Osteoblast (primary cell): ENCODE measurements around the gene TEKTIP1. TPM values are rescaled to one million over a fixed set of nuclear protein-coding genes. Genes with fewer than 3 reads are reported as not detected.

ENCODE experiments used
- DNase-seq: peaks from one replicate; pipeline ENCODE4 v3.0.0; 2011; ENCODE audit warnings: low spot score, mixed read lengths; ENCODE audit not compliant: insufficient read length; ENCODE audit errors: missing footprints
- H2AFZ ChIP-seq: 2 replicates; pipeline ENCODE4 v1.6.0; 2011; ENCODE audit warnings: mild to moderate bottlenecking, low read length
- H3K27ac ChIP-seq: 2 replicates; pipeline ENCODE4 v1.5.1; 2011; ENCODE audit warnings: mild to moderate bottlenecking, low read depth, low read length, moderate library complexity
- H3K27me3 ChIP-seq: 2 replicates; pipeline ENCODE4 v1.6.0; 2012; ENCODE audit warnings: mild to moderate bottlenecking, control low read depth, inconsistent platforms, low read length, moderate library complexity; ENCODE audit not compliant: insufficient read depth
- H3K36me3 ChIP-seq: 2 replicates; pipeline ENCODE4 v1.5.1; 2011; ENCODE audit warnings: mild to moderate bottlenecking, low read length, control low read depth, moderate library complexity; ENCODE audit not compliant: insufficient read depth
- H3K4me1 ChIP-seq: 2 replicates; pipeline ENCODE4 v1.5.1; 2011; ENCODE audit warnings: mild to moderate bottlenecking, low read length, control low read depth, moderate library complexity; ENCODE audit not compliant: insufficient read depth
- H3K4me2 ChIP-seq: 2 replicates; pipeline ENCODE4 v1.6.0; 2011; ENCODE audit warnings: mild to moderate bottlenecking, low read length; ENCODE audit not compliant: insufficient read depth
- H3K4me3 ChIP-seq: fragments of 200-600 bp; sonication (generic); 3 replicates; pipeline ENCODE4 v1.5.1; 2012; ENCODE audit warnings: mild to moderate bottlenecking, low read length, inconsistent platforms; ENCODE audit not compliant: insufficient read depth
- H3K79me2 ChIP-seq: 2 replicates; pipeline ENCODE4 v1.6.0; 2012; ENCODE audit warnings: mild to moderate bottlenecking, low read length, control low read depth, inconsistent platforms; ENCODE audit not compliant: insufficient read depth
- H3K9me3 ChIP-seq: 2 replicates; pipeline ENCODE4 v1.5.1; 2011; ENCODE audit warnings: low read depth, low read length, control low read depth
- H4K20me1 ChIP-seq: 2 replicates; pipeline ENCODE4 v1.6.0; 2012; ENCODE audit warnings: mild to moderate bottlenecking, low read length, control low read depth; ENCODE audit not compliant: insufficient read depth
- CTCF ChIP-seq: IDR thresholded peaks from 2 replicates; pipeline ENCODE4 v1.5.1; 2011; ENCODE audit warnings: mild to moderate bottlenecking, low read depth, low read length, moderate library complexity; ENCODE audit errors: extremely low read depth
- total RNA-seq: library from RNA; depleted of rRNA; stranded (reverse); fragments of >200 nt; gene quantifications from 2 replicates; pipeline ENCODE4 v1.2.3, GENCODE V29; 2012

The TEKTIP1 gene
- total RNA-seq, 1 donor = not detected

GRCh38 chr19:3496392-3497273 lies 42.3 kb upstream of the TEKTIP1 start:
- Histone ChIP-seq H4K20me1 (peaks cover 7% of the 10 kb centered on the region), H3K4me3 (no peak overlapping the region), H3K79me2 (peaks cover 36% of the 10 kb centered on the region), H3K4me2 (no peak overlapping the region), H3K27me3 (no peaks in the 10 kb centered on the region), H3K9me3 (no peaks in the 10 kb centered on the region), H2AFZ (no peak overlapping the region), H3K4me1 (peaks cover 10% of the 10 kb centered on the region), H3K36me3 (peaks cover 30% of the 10 kb centered on the region), H3K27ac (no peak overlapping the region)
- no peak for TF ChIP-seq CTCF
- peak; percentile 56 for DNase-seq

GRCh38 chr19:3497757-3498520 lies 41.0 kb upstream of the TEKTIP1 start:
- Histone ChIP-seq H3K79me2 (peaks cover 36% of the 10 kb centered on the region), H3K27ac (no peak overlapping the region), H3K4me3 (no peak overlapping the region), H3K4me2 (no peak overlapping the region), H3K36me3 (peaks cover 30% of the 10 kb centered on the region), H3K4me1 (peaks cover 10% of the 10 kb centered on the region), H3K27me3 (no peaks in the 10 kb centered on the region), H3K9me3 (no peaks in the 10 kb centered on the region), H2AFZ (no peak overlapping the region), H4K20me1 (peaks cover 7% of the 10 kb centered on the region)
- no peak for DNase-seq
- TF ChIP-seq CTCF = no peak

- Histone ChIP-seq H3K4me1 (peaks cover 10% of the 10 kb centered on the region), H3K9me3 (no peaks in the 10 kb centered on the region), H3K27me3 (no peaks in the 10 kb centered on the region), H3K4me2 (peak overlapping the region; percentile 88), H2AFZ (peak overlapping the region; percentile 92), H3K27ac (peak overlapping the region; percentile 93), H3K79me2 (peaks cover 36% of the 10 kb centered on the region), H4K20me1 (peaks cover 7% of the 10 kb centered on the region), H3K36me3 (peaks cover 22% of the 10 kb centered on the region), H3K4me3 (peak overlapping the region; percentile 94)
- DNase-seq = peak; percentile 86
- TF ChIP-seq CTCF = no peak
Measured at GRCh38 chr19:3499738-3500428, 39.1 kb upstream of the TEKTIP1 start.
